Neural progenitor cell (in vitro differentiated cells): Measurements from ENCODE around the gene SRSF9.

Source experiments
- CTCF ChIP-seq: fragments of 200-600 bp; sonication (generic); IDR thresholded peaks from 2 replicates; pipeline ENCODE4 v1.5.1; 2017; ENCODE audit warnings: antibody characterized with exemption, mild to moderate bottlenecking
- EZH2 ChIP-seq: fragments of 200-600 bp; sonication (generic); IDR thresholded peaks from 2 replicates; pipeline ENCODE4 v1.6.1; 2017; ENCODE audit warnings: antibody characterized with exemption, mild to moderate bottlenecking, moderate library complexity
- EZH2phosphoT487 ChIP-seq: fragments of 200-600 bp; sonication (generic); IDR thresholded peaks from 2 replicates; pipeline ENCODE4 v1.6.1; 2017; ENCODE audit warnings: antibody characterized with exemption

- TF ChIP-seq CTCF (no peak), EZH2 (no peak), EZH2phosphoT487 (no peak)
These were observed 19.5 kb upstream of the SRSF9 start for GRCh38 chr12:120489018-120489417.
